GM18519 (cell line): ENCODE results near the gene AGAP1.

Experiments
- ATAC-seq: cut with Tn5 transposase; IDR thresholded peaks from one replicate; pipeline ENCODE4 v1.9.1; 2021; ENCODE audit warnings: mild to moderate bottlenecking, moderate library complexity; ENCODE audit not compliant: unreplicated experiment, low FRiP score

Gene AGAP1

DNA sequence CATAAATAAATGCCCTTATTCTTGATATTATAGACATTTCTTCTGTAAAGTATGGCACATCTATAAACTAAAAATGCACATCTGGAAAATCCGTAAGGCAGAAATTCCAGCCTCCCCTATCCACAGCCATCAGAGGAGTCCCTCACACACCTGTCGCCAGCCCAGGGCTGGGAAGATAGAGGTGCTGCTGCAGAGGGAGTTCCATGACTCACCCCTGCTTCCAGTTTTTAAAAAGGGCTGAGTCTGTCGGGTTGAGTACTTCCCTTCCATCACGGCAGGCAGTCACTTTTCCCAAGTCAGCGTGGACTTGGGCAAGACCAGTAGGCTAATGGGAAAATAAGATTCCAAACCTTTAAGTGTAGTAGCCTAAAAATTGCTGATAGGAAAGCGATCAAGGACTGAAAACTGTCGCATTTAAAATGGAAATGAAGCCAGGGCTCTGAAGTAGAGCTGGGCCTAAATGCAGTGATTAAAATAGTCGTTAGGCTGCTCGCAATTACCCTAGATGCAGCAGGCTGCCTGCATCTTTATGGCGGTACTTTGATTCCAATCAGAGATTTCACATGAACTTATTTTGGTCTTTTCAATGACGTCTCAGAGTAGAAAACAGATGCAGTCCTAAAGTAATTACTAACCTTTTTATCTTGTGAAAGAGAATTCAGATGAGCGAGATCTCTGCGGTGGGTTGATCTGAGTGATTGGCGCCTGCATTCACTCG, 280.5 kb downstream of the AGAP1 start:
- ATAC-seq = no peak

DNA sequence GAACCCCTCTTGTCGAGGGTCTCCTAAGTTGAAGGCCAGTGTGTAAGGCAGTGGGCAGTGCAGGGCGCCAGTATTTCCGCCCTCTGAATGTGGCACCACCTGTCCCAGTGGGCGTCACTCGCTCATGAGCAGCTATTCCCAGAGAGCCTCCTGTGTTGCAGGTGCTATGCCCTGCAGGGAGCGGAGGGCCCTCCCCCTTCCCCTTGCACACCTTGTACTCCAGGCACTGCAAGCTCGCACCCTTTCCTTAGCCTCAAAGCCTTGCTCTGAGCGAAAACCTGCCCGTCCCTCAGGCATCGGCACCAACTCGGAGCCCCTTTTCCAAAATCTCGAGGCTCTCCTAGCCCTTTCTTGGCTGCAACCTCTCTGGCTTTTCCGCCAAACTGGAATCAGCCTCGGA, 282.7 kb downstream of the AGAP1 start:
- ATAC-seq = no peak

DNA sequence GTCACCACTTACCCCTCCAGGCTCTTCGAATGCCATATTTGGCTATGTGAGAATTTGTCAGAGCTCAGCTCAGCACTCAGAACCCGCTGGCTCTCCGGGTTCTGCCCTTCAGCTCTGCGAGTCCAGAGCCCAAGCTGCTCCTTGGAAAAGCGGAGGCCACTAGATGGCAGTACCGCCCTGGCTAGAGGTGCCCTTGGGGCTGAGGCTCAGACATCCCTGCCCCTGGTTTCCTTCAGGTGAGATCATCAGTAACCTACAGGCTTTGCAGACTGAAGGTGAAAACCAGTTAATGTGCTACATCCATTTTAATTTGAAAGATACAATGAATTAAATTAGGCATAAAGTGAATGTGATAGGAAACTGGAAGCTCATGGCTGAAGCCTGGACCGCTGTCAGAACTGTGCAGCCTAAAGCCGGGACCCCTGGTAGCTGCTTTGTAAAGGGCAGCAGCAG, 285.6 kb downstream of the AGAP1 start:
- no peak for ATAC-seq

DNA sequence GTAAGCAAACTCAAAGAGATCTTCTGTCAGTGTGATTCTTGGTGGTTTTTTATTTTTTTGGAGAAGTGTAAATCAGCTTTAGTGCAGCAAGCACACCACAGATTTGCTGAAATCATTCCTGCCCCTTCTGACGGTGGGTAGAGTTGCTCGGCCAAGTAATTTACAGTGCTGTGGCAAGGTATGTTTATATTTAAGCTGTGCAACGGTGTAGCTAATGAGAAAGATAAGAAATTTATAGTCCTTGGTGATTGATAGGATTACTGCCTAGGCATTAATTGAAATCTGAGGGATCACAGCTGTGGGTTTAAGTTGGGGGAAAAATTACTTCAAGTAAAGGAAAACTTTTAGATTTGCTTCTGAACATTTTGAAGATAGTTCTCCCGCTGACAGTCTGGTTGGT, 286.6 kb downstream of the AGAP1 start:
- ATAC-seq = no peak

DNA sequence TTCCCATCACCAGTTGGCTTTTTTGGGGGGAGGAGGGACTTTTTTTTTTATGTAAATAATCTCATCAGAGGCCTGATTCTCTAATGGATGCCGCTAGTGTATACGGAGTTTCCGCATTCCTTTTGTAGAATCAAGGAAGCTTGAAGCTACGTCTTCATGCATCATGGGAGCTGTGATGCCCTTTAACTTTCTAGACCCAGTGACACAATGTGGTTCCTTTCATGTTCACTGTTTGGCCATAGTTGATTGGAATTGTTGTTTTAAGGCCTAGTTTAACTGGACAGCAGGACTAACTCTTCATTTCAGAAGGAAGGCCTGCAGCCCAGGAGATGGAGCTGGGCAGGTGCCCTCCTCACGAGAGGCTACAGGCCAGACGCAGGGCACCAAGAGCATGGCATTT, 287.9 kb downstream of the AGAP1 start:
- ATAC-seq = no peak

DNA sequence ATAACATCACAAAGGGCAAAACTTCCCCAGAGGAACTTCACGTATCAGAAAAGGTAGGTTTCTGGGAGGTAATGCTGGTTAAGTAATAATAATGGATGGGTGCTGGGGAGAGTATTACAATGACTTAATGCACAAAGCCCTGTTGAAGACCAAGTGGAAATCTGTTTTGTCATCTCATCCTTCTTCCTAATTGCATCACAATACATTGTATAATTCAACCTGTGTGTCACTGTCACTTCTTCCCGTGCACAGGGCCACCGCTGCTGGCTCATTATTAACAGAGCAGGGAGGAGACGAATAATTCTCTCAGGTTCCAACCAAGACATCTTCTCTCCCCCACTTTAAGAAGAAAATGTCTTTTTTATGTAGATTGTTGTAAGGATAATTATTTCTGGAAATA, 290.9 kb downstream of the AGAP1 start:
- ATAC-seq = no peak

DNA sequence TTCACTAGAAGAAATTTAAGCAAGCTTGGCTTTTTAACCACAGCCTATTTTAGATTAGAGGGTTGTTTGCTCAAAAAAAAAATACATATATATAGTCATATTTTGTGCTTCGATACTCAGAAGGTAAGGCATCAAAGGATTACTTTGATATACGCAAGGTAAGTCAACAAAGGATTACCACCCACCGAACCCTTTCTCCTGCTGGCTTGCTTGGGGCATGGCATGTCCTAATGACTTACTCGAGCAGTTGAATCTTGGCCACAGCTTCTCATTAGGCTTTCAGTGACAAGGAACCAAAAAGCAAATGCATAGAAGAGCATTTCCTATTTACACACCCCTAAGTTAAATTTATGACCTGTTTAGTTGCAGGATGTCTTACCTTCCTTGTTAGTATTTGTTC, 295.7 kb downstream of the AGAP1 start:
- ATAC-seq = no peak

DNA sequence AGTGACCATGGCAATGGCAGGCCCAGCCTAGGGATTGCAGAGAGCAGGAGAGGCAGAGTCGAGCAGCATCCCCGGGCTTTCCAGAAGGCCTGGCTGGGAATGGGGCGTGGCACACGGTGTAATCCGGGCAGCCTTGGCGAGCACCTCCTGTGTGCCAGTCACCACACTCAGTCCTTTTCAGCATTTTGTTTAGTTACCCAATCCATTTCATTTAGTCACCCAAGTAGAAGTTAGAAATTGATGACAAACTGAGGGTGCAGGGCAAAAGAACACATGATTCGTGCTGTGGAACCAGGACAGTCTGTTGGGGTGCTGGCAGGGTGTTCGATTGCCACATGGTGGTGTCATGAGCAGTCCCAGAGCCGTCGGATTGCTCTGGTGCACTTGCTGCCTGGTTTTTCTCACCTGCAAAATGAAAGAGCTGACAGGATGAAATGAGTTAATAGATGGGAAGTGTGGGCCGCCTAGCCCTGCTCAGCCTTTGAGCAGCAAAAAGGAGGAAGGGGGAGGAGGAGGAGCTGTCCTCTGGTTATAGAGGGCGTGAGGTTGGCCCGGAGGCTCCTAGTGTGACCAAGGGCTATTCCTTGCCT, 299.4 kb downstream of the AGAP1 start:
- ATAC-seq = no peak

DNA sequence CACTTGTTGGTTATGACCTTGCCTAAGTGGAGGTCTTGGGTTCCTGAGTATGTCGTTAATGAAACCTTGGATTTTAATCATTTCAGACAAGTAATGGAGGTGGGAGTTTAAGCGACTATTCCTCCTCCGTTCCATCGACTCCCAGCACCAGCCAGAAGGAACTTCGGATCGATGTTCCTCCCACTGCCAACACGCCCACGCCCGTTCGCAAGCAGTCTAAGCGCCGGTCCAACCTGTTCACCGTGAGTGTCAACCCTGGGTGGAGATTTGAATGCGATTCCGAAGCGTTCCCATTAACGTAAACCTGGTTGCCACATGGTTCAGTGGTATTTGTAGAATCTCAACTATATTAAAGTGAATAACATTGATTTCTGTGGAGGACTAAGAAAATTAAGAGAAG, 305.4 kb downstream of the AGAP1 start:
- ATAC-seq = no peak

DNA sequence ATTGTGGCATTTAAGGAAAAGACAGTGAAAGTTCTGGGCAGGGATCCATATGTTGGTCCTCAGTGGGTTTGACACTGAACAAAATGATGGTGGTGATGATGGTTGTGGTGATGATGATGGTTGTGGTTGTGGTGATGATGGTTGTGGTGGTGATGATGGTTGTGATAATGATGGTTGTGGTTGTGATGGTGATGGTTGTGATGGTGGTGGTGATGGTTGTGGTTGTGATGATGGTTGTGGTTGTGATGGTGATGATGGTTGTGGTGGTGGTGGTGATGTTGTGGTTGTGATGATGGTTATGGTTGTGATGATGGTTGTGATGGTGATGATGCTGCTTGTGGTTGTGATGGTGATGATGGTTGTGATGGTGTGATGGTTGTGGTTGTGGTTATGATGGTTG, 308.7 kb downstream of the AGAP1 start:
- ATAC-seq = no peak

DNA sequence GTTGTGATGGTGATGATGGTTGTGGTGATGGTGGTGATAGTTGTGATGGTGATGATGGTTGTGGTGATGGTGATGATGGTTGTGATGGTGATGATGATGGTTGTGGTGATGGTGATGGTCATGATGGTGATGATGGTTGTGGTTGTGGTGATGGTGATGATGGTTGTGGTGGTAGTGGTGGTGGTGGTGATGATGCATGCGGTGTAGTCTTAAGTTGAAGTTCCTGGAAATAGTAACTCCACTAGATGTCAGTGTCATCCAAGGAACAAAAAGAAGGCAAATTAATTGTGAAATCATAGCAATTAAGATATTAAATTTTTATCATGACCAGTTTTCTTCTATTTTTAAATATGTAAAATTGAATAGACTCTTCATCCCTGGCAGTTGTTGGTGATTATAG, 309.2 kb downstream of the AGAP1 start:
- no peak for ATAC-seq

DNA sequence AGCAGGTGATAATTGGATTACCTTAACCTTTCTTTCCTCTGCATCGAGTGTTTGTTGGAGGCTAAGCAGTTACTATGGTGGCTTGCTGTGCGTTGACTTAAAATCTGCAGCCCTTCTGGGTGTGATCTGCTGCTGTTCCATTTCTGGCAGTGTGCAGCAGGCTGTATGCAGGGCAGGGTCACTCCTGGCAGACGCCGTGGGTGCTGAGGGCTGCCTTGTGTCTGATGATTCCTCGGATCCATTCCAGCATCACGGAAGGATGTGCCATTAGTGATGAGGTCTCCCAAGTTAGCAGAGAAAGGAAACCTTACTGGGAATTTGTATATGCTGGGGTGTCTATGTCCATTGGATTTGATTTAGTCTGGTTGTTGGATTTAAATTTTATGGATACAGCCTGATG, 310.8 kb downstream of the AGAP1 start:
- ATAC-seq = no peak

DNA sequence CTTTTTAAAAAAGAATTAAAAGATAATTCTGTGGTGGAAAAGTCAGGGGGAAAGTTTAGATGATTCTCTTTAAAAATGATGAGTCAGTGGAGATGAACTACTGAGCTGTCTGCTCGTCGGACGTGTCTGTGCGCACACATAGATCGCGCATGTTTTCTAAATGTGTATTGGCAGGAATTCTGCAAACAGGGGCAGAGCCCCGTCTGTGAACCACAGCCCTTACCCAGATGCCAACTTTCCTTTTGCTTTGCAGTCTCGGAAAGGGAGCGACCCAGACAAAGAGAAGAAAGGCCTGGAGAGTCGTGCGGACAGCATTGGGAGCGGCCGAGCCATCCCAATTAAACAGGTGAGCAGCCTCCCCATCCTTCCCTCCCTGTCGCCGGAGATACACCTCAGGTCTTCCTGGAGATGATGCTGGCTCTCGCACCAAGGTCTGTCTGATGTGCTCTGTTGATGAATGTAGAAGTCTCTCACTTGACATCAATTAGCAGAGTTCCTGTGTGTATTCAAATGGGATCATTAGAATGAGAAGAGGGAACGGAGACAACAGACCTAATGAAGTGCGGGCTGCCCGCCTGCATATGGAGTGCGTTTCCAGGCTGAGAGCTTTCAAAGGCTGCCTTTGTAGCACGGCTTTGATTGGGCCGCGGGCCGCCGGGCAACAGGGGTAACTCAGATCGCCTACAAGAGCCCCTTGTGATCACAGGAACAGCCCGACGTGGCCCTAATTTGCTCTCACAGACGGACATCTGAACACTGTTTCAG, 313.3 kb downstream of the AGAP1 start:
- ATAC-seq = no peak

DNA sequence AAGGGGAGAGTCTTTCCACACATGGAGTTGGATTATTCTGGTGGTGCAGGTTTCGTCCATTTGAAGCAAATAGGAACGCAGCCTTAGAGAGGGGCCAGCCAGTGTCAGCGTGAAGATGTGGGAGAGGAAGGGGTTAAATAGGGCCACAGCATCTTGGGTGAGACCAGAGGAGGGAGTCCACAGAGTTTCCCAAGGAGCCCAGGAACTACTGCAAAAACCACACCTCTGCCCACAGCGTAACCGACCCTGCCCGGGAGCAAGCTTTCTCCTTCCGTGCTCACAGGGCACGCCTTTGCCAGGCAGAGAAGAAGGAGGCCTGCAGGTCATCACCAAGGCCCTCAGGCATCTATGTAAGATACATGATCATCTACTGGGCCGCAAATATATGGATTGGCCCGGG, 314.5 kb downstream of the AGAP1 start:
- ATAC-seq = no peak

DNA sequence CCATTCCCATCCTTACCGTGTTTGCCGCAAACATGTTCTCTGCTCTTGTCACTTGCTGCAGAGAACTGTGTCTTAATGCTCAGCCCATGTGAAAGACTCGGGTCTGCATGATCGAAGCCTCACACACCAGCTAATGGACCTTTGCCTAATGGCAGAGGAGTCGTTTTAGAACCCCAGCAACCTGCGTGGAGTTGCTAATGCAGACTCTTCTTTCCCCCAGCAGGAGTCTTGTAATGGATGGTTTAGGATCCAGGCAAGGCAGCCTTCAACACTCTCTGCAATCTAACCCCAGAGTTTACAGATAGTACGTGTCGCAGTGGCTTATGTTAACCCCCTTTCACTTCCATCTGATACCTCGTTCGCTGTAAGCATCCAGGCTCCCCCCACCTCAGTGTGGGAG, 316.4 kb downstream of the AGAP1 start:
- ATAC-seq = no peak

DNA sequence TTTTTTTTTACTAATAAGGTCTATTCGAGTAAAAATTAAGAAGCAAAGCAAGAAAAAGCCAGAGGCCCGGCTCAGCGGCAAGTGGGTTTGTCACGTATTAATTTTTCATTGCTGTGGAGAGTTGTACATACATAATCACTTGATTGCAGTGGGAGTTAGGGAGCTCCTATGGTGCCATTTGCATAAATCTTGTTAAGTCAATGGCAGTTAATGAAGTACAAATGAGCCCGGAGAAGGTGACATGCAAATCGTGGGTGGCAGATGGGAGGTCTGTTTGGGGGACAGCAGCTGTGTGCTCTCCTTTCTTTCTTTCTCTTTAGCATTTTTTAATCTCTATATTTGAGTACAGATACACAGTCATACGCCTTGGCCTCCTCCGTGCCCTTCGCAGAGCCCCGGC, 317.0 kb downstream of the AGAP1 start:
- ATAC-seq = no peak

DNA sequence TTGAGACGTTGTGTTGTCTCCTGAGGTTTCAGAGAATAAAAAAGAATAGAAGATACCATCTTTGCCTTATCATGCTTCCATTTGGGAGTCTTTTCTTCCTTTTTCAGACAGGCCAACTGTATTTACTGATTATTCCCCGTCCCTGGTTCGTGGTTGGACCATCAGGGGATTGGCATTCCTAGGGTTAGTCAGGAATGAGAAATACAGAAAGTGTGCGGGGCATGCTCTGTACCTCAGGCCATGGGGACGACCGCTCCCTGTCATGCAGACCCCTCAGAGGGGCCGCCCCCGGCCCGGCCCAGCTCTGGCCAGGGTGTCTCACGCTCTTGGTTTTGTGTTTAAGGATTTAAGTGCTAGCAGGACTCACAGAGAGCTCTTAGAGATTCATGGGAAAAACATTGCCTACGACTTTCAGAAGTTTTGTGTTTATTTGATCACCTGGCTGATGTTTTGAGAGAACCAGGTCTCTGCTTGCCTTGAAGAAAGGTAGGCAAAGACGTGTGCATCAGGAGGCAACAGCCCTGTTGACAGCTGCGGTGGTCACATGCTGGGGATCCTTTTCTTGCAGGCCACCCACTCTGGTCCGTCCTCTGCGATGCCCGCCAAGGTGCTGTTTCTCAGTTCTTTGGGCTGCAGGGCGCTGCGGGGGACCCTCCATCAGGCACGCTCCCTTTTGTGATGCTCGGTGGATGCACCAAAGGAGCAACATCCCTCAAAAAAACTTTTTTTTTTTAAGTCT, 317.8 kb downstream of the AGAP1 start:
- ATAC-seq = no peak

DNA sequence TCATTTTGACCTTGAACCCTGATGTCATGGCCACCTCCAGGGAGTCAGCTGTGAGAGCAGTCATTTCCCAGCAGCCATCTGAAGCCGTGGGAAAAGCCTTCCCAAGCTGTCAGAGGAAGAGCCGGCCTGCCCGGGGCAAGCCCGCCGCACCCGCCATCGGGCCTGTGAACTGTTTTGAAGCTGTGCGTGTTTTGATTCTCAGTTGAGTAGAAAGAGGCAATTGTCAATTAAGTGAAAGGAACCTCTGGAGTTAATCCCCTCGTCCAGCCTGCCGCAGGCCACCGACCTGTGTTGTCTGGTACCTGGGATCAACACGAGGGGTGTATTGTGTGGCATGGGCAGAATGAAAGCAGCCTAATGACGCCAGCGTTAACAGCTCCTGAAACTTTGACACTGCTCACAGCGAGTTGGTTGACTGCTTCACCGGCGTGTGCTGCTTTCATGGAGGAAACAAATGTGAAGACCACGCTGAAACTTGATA, 318.4 kb downstream of the AGAP1 start:
- no peak for ATAC-seq

DNA sequence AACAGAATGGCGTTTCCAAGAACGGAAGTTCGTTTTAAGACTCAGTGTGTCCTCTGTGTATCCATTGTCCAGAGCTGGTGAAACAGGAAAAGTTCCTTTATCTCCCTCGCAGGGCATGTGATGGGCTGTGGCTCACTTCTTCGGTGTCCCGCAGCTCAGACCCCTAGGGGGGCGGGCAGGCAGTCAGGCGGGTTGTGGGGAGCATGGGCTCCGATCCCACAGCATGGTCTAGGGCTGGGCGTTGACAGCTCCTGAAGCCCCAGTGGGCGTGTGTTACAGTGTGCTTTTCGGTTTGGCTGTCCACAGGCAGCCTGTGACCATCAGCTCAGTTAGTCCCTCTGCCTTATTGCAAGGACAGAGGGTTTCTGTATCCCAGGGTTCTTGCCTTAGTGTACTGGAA, 319.6 kb downstream of the AGAP1 start:
- ATAC-seq = no peak

DNA sequence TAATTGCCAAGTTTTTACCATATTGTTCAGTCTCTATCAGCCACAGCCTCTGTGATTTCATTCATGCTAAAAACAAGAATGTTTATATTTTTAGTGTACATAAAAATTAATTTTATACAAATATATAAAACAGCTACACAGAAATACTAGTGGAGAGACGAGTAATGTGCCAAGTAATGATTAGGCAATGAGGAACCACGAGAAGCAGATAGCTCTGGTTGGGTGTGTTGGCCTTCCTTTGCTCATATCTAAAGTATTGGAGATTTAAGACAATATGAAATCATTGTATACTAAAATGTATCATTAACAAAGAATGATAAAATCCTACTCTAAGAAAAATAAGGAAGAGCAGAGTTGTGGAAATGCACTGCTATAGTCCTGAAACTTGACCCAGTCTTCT, 326.7 kb downstream of the AGAP1 start:
- no peak for ATAC-seq

DNA sequence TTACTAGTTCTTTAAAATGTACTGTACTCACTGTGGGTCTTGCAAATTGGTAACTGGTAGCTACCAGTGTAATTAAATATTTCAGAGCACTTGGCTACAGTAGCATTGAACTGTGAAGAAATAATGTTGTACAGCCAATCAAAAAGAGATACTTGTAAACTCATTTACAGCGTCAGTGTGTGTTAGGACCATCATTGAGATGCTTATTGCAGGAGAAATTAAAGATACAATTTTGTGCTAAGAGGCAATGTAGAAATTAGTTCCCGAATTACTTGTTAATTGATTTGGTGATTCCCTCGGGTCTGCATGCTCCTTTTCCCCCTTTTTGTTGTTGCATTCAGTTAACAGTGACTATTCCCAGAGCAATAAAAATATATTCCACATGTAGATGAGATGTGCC, 330.5 kb downstream of the AGAP1 start:
- ATAC-seq = no peak
